ENCODE measurements around the gene AGMAT. TPM values are rescaled to one million over a fixed set of nuclear protein-coding genes. Genes with fewer than 3 reads are reported as not detected.

Gene AGMAT
- total and polyA plus RNA-seq, 9 of the 15 experiments (the other 6 are each of a cell fraction or from before 2014, with no cell fraction given), result not detected

GRCh38 chr1:15524021-15524282, 60.9 kb downstream of the AGMAT start, which contains the start of gene CASP9 (continued):
- TF ChIP-seq, protein P1, sequence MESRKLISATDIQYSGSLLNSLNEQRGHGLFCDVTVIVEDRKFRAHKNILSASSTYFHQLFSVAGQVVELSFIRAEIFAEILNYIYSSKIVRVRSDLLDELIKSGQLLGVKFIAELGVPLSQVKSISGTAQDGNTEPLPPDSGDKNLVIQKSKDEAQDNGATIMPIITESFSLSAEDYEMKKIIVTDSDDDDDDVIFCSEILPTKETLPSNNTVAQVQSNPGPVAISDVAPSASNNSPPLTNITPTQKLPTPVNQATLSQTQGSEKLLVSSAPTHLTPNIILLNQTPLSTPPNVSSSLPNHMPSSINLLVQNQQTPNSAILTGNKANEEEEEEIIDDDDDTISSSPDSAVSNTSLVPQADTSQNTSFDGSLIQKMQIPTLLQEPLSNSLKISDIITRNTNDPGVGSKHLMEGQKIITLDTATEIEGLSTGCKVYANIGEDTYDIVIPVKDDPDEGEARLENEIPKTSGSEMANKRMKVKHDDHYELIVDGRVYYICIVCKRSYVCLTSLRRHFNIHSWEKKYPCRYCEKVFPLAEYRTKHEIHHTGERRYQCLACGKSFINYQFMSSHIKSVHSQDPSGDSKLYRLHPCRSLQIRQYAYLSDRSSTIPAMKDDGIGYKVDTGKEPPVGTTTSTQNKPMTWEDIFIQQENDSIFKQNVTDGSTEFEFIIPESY (CRISPR knock-in tag; IDR thresholded peaks at IDR 0.05), result no peak
- no peak for TF ChIP-seq E4F1 (CRISPR knock-in tag; IDR thresholded peaks at IDR 0.05; ENCODE audit: borderline replicate concordance)
- no peak for TF ChIP-seq GMEB1 (CRISPR knock-in tag; IDR thresholded peaks at IDR 0.05)
- no peak for TF ChIP-seq FOSL1 (tag; conservative IDR thresholded peaks at IDR 0.05)
- no peak for TF ChIP-seq CSDE1 (IDR thresholded peaks at IDR 0.05)
- no peak for TF ChIP-seq FOXK1 (CRISPR knock-in tag; IDR thresholded peaks at IDR 0.05; ENCODE audit: borderline replicate concordance)
- TF ChIP-seq NFE2 (IDR thresholded peaks at IDR 0.05; ENCODE audit: low read depth), result no peak
- TF ChIP-seq KLF1 (tag; IDR thresholded peaks at IDR 0.05), result no peak
- TF ChIP-seq, protein P2, sequence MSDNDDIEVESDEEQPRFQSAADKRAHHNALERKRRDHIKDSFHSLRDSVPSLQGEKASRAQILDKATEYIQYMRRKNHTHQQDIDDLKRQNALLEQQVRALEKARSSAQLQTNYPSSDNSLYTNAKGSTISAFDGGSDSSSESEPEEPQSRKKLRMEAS (CRISPR knock-in tag; IDR thresholded peaks at IDR 0.05), result peak; percentile 36
- no peak for TF ChIP-seq RFX1 (IDR thresholded peaks at IDR 0.05)
- TF ChIP-seq NR2F6 (CRISPR knock-in tag; IDR thresholded peaks at IDR 0.05), result no peak
- no peak for TF ChIP-seq OTX1 (CRISPR knock-in tag; IDR thresholded peaks at IDR 0.05)
- no peak for TF ChIP-seq ZNF23 (CRISPR knock-in tag; IDR thresholded peaks at IDR 0.05)
- TF ChIP-seq PYGO2 (tag; IDR thresholded peaks at IDR 0.05), result no peak
- no peak for TF ChIP-seq BRF1 (IDR thresholded peaks at IDR 0.05; ENCODE audit: borderline replicate concordance, extremely low read depth, insufficient read length)
- TF ChIP-seq, protein P3, sequence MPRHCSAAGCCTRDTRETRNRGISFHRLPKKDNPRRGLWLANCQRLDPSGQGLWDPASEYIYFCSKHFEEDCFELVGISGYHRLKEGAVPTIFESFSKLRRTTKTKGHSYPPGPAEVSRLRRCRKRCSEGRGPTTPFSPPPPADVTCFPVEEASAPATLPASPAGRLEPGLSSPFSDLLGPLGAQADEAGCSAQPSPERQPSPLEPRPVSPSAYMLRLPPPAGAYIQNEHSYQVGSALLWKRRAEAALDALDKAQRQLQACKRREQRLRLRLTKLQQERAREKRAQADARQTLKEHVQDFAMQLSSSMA (CRISPR knock-in tag; IDR thresholded peaks at IDR 0.05), result no peak
- TF ChIP-seq POLR2G (IDR thresholded peaks at IDR 0.05; ENCODE audit: low read depth, low read length), result peak; percentile 89
- peak; percentile 7; the same call in 1 of the 2 replicates for TF ChIP-seq ZBTB1 (CRISPR knock-in tag; IDR thresholded peaks at IDR 0.05; ENCODE audit: borderline replicate concordance, low read depth)
- TF ChIP-seq ILF3 (IDR thresholded peaks at IDR 0.05; ENCODE audit: borderline replicate concordance), result no peak
- TF ChIP-seq ASH1L (IDR thresholded peaks at IDR 0.05; ENCODE audit: borderline replicate concordance, low read depth, partially characterized antibody), result no peak

All from K562 (cell line).